SK-N-SH (cell line): ENCODE measurements around the gene ZFAND2A. TPM values are rescaled to one million over a fixed set of nuclear protein-coding genes. Genes with fewer than 3 reads are reported as not detected.

Experiments
- CTCF ChIA-PET: fragments of 300-600, 350-600 bp; formaldehyde crosslinking; extraction: SDS; loops from one replicate; lab custom pipeline; 2021; lab: Yijun Ruan, JAX
- POLR2A ChIA-PET: fragments of 350-600 bp; sonication (Branson Sonifier 250); formaldehyde crosslinking; extraction: SDS; loops from one replicate; lab custom pipeline; 2020; ENCODE audit warnings: antibody characterized with exemption, inconsistent platforms; lab: Yijun Ruan, JAX
- DNase-seq: peaks from one replicate; pipeline ENCODE4 v3.0.0; 2012
- H2AFZ ChIP-seq: fragments of 200-600 bp; sonication (generic); 2 replicates; pipeline ENCODE4 v1.8.1; 2016; ENCODE audit warnings: antibody characterized with exemption, mild to moderate bottlenecking, low read depth
- H3F3A ChIP-seq: fragments of 200-600 bp; sonication (generic); replicated peaks from 2 replicates; pipeline ENCODE3; 2016; ENCODE audit warnings: antibody characterized with exemption, mild to moderate bottlenecking; ENCODE audit not compliant: insufficient read depth
- H3K27ac ChIP-seq, 2 experiments: fragments of 200-500 bp in 1 of 2; fragments of 200-600 bp in 1 of 2; sonication (Bioruptor generic) in 1 of 2; sonication (generic), shearing (Covaris generic) in 1 of 2; 2 replicates each; pipeline versions ENCODE4 v1.5.1 to v1.6.1; 2014 to 2016; ENCODE audit warnings: low read depth in 2 of 2, inconsistent platforms in 1 of 2, low read length in 1 of 2, mild to moderate bottlenecking in 1 of 2, mixed read lengths in 1 of 2
- H3K27me3 ChIP-seq: fragments of 200-600 bp; sonication (generic), shearing (Covaris generic); 2 replicates; pipeline ENCODE4 v1.6.1; 2016; ENCODE audit warnings: mixed run types; ENCODE audit not compliant: insufficient read depth
- H3K36me3 ChIP-seq, 2 experiments: fragments of 200-500 bp in 1 of 2; fragments of 200-600 bp in 1 of 2; sonication (Bioruptor generic) in 1 of 2; sonication (generic) in 1 of 2; replicated peaks in 1 of 2; 2 replicates each; pipeline versions ENCODE3 to v1.5.1; 2014 to 2016; ENCODE audit warnings: low read length in 1 of 2, mild to moderate bottlenecking in 1 of 2; ENCODE audit not compliant: insufficient read depth in 2 of 2, control insufficient read depth in 1 of 2
- H3K4me1 ChIP-seq, 2 experiments: fragments of 200-500 bp in 1 of 2; fragments of 200-600 bp in 1 of 2; sonication (Bioruptor generic) in 1 of 2; sonication (generic), shearing (Covaris generic) in 1 of 2; 2 replicates each; pipeline versions ENCODE4 v1.5.1 to v1.6.1; 2014 to 2016; ENCODE audit warnings: low read depth in 1 of 2, low read length in 1 of 2, mixed run types in 1 of 2; ENCODE audit not compliant: insufficient read depth in 2 of 2, control insufficient read depth in 1 of 2
- H3K4me2 ChIP-seq: fragments of 200-600 bp; sonication (generic), shearing (Covaris generic); 2 replicates; pipeline ENCODE4 v1.6.1; 2017; ENCODE audit warnings: mixed run types
- H3K4me3 ChIP-seq, 2 experiments: fragments of 200-500 bp in 1 of 2; fragments of 200-600 bp in 1 of 2; sonication (Bioruptor generic) in 1 of 2; sonication (generic), shearing (Covaris generic) in 1 of 2; 2 replicates each; pipeline versions ENCODE4 v1.5.1 to v1.8.1; 2014 to 2016; ENCODE audit warnings: low read depth in 2 of 2, inconsistent platforms in 1 of 2, low read length in 1 of 2, mild to moderate bottlenecking in 1 of 2, mixed read lengths in 1 of 2, moderate library complexity in 1 of 2
- H3K79me2 ChIP-seq: fragments of 200-600 bp; sonication (generic); 2 replicates; pipeline ENCODE4 v1.8.1; 2017; ENCODE audit warnings: mild to moderate bottlenecking; ENCODE audit not compliant: insufficient read depth
- H3K9ac ChIP-seq: fragments of 200-600 bp; sonication (generic); 2 replicates; pipeline ENCODE4 v1.6.1; 2017; ENCODE audit warnings: mixed run types
- H3K9me2 ChIP-seq: fragments of 200-600 bp; sonication (generic); 2 replicates; pipeline ENCODE4 v1.6.1; 2017; ENCODE audit warnings: mixed run types
- H3K9me3 ChIP-seq: fragments of 200-600 bp; sonication (generic); 2 replicates; pipeline ENCODE4 v1.6.1; 2017; ENCODE audit warnings: mixed run types, mild to moderate bottlenecking, moderate library complexity
- H4K20me1 ChIP-seq: fragments of 200-600 bp; sonication (generic); 2 replicates; pipeline ENCODE4 v1.6.1; 2017; ENCODE audit warnings: mild to moderate bottlenecking, mixed run types; ENCODE audit not compliant: insufficient read depth
- ELF1 ChIP-seq: IDR thresholded peaks from 2 replicates; pipeline ENCODE4 v1.4.0; 2012
- FOXM1 ChIP-seq: IDR thresholded peaks from 2 replicates; pipeline ENCODE4 v1.4.0; 2012; ENCODE audit warnings: low read depth, mild to moderate bottlenecking
- GABPA ChIP-seq: IDR thresholded peaks from 2 replicates; pipeline ENCODE4 v1.4.0; 2012; ENCODE audit warnings: low read depth, mild to moderate bottlenecking
- MEF2A ChIP-seq: IDR thresholded peaks from 2 replicates; pipeline ENCODE4 v1.4.0; 2012; ENCODE audit warnings: low read depth, borderline replicate concordance
- MXI1 ChIP-seq: IDR thresholded peaks from 2 replicates; pipeline ENCODE4 v1.6.1; 2012; ENCODE audit warnings: mild to moderate bottlenecking, low read depth, low read length, improper control_type of control experiment
- NFIC ChIP-seq: IDR thresholded peaks from 2 replicates; pipeline ENCODE4 v1.4.0; 2012; ENCODE audit warnings: borderline replicate concordance
- NRF1 ChIP-seq: IDR thresholded peaks from 2 replicates; pipeline ENCODE4 v1.6.1; 2012; ENCODE audit warnings: low read depth, mild to moderate bottlenecking, low read length
- POLR2AphosphoS5 ChIP-seq: IDR thresholded peaks from 2 replicates; pipeline ENCODE4 v1.6.1; 2012; ENCODE audit warnings: low read depth, low read length
- RAD21 ChIP-seq: IDR thresholded peaks from 2 replicates; pipeline ENCODE4 v1.6.1; 2012; ENCODE audit warnings: mild to moderate bottlenecking, low read length
- RCOR1 ChIP-seq: fragments of 150-350 bp; IDR thresholded peaks from 2 replicates; pipeline ENCODE4 v1.6.1; 2017; ENCODE audit warnings: antibody characterized with exemption, low read length
- SIN3A ChIP-seq: IDR thresholded peaks from 2 replicates; pipeline ENCODE4 v1.6.1; 2012; ENCODE audit warnings: low read depth, mild to moderate bottlenecking, low read length, moderate library complexity, borderline replicate concordance
- SMC3 ChIP-seq: IDR thresholded peaks from 2 replicates; pipeline ENCODE4 v1.6.1; 2012; ENCODE audit warnings: low read depth, low read length, improper control_type of control experiment
- TAF1 ChIP-seq: IDR thresholded peaks from 2 replicates; pipeline ENCODE4 v1.6.1; 2012; ENCODE audit warnings: low read depth, mild to moderate bottlenecking, low read length, moderate library complexity, borderline replicate concordance
- TCF12 ChIP-seq: IDR thresholded peaks from 2 replicates; pipeline ENCODE4 v1.4.0; 2012
- TEAD4 ChIP-seq: IDR thresholded peaks from 2 replicates; pipeline ENCODE4 v1.4.0; 2012; ENCODE audit warnings: mild to moderate bottlenecking, borderline replicate concordance; ENCODE audit not compliant: insufficient read depth
- YY1 ChIP-seq: IDR thresholded peaks from 2 replicates; pipeline ENCODE4 v1.4.0; 2012; ENCODE audit warnings: low read depth, mild to moderate bottlenecking
- WGBS: methylation state at CpG from one replicate; pipeline ENCODE4 v1.1.6; 2017; ENCODE audit warnings: low lambda C conversion rate; 5-methylcytosine and 5-hydroxymethylcytosine counted together
- polyA plus RNA-seq, 3 experiments: library from polyadenylated mRNA; depleted of rRNA; stranded (reverse); fragments of >200 nt; gene quantifications; 2 replicates each; pipeline ENCODE4 v1.2.3, GENCODE V29; 2012
- TF ChIP-seq, protein P1 (sequence below): fragments of 150-350 bp; IDR thresholded peaks from 2 replicates; pipeline ENCODE4 v1.6.1; 2017; ENCODE audit warnings: antibody characterized with exemption, low read length, low read depth, borderline replicate concordance
- TF ChIP-seq, protein P2 (sequence below): fragments of 150-350 bp; IDR thresholded peaks from 2 replicates; pipeline ENCODE4 v1.6.1; 2016; ENCODE audit warnings: mild to moderate bottlenecking, low read depth, low read length
- TF ChIP-seq, protein P3 (sequence below): IDR thresholded peaks from 2 replicates; pipeline ENCODE4 v1.4.0; 2012; ENCODE audit warnings: low read depth, borderline replicate concordance
- TF ChIP-seq, protein P4 (sequence below): IDR thresholded peaks from 2 replicates; pipeline ENCODE4 v1.4.0; 2012; ENCODE audit warnings: low read depth
- TF ChIP-seq, protein P5 (sequence below): IDR thresholded peaks from 2 replicates; pipeline ENCODE4 v1.6.1; 2012; ENCODE audit warnings: mild to moderate bottlenecking, low read depth, low read length, moderate library complexity

ZFAND2A gene
- polyA plus RNA-seq, 1 of the 3 experiments (the other 2 are of a cell fraction), result 38.9 TPM

DNA sequence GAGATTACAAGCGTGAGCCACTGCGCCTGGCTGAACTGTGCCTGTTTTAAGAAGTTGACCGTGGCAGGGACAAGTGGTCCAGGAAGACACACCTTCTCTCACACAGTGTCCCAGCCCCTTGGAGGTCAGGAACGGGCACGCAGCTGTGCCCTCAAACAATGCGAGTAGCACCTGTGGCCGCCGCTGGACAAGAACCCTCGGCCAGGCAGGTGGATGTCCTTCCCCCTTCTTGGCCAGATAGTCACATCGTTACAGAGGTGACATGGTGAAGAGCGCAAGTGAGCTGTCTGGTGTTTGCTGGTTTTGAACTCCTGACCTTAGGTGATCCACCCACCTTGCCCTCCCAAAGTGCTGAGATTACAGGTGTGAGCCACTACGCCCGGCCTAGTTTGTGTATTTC is 8.8 kb downstream of the ZFAND2A start:
- WGBS, result 91% methylated on average over 9 of the region's 13 CpGs
- Histone ChIP-seq H3K9me2 (no peaks in the 10 kb centered on the region), H4K20me1 (no peaks in the 10 kb centered on the region), H3K9me3 (no peaks in the 10 kb centered on the region), H3K4me1 (no peaks in the 10 kb centered on the region), H3K79me2 (peaks cover 16% of the 10 kb centered on the region; the same call in 1 of the 2 replicates), H3K9ac (no peak overlapping the region), H2AFZ (no peak overlapping the region), H3K27me3 (no peaks in the 10 kb centered on the region), H3K4me2 (no peak overlapping the region), H3F3A (peaks cover 5% of the 10 kb centered on the region), H3K27ac (no peak overlapping the region), H3K4me3 (no peak overlapping the region), H3K36me3 (peaks cover 30 to 34% of the 10 kb centered on the region in 2 experiments)
- DNase-seq, result no peak
- CTCF ChIA-PET, result interaction anchor here (0.8 to 5.0 kb wide), 8 partner anchors 9 to 158 kb away, joined by 3 to 57 read pairs (median 4); partner anchors contain the start of gene GPER1
- POLR2A ChIA-PET, result interaction anchor here (0.6 kb wide), 1 partner anchor 9 kb away, joined by 3 read pairs; no protein-coding TSS in a partner anchor
- TF ChIP-seq TAF1, result no peak
- TF ChIP-seq, protein P1, sequence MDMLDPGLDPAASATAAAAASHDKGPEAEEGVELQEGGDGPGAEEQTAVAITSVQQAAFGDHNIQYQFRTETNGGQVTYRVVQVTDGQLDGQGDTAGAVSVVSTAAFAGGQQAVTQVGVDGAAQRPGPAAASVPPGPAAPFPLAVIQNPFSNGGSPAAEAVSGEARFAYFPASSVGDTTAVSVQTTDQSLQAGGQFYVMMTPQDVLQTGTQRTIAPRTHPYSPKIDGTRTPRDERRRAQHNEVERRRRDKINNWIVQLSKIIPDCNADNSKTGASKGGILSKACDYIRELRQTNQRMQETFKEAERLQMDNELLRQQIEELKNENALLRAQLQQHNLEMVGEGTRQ, result no peak
- TF ChIP-seq, protein P2, sequence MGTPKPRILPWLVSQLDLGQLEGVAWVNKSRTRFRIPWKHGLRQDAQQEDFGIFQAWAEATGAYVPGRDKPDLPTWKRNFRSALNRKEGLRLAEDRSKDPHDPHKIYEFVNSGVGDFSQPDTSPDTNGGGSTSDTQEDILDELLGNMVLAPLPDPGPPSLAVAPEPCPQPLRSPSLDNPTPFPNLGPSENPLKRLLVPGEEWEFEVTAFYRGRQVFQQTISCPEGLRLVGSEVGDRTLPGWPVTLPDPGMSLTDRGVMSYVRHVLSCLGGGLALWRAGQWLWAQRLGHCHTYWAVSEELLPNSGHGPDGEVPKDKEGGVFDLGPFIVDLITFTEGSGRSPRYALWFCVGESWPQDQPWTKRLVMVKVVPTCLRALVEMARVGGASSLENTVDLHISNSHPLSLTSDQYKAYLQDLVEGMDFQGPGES, result no peak
- TF ChIP-seq TCF12, result no peak
- no peak for TF ChIP-seq NRF1
- no peak for TF ChIP-seq GABPA
- TF ChIP-seq MXI1, result no peak
- no peak for TF ChIP-seq TEAD4
- no peak for TF ChIP-seq FOXM1
- no peak for TF ChIP-seq SIN3A
- TF ChIP-seq, protein P3, sequence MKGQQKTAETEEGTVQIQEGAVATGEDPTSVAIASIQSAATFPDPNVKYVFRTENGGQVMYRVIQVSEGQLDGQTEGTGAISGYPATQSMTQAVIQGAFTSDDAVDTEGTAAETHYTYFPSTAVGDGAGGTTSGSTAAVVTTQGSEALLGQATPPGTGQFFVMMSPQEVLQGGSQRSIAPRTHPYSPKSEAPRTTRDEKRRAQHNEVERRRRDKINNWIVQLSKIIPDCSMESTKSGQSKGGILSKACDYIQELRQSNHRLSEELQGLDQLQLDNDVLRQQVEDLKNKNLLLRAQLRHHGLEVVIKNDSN, result no peak

DNA sequence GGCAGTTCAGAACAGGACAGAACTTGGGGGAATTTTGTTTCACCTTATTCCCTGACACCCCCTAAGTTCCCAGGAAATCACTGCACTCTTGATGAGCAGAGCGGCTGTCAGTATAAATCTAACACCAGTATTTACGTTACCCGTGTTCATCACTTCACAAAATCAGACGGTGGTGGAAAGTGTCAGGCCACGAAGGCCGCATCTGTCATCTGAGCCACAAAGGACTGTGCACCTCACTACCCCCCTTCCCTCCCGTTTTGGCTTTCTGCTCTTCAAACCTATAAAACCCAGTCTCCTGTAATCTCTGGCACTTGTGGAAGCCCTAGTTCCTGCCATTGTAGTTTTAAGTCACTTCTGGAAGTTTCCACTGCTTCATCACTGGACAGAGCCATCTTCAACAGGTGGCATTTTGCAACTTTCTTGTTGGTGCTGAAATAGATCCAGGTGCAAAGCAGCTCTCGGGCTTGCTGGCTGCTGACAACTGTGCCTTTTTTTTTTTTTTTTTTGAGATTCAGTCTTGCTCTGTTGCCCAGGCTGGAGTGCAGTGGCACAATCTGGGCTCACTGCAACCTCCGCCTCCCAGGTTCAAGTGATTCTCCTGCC is 9.5 kb downstream of the ZFAND2A start:
- Histone ChIP-seq H3K4me2 (no peak overlapping the region), H3K27me3 (no peaks in the 10 kb centered on the region), H3K4me3 (no peak overlapping the region), H3K79me2 (peaks cover 12% of the 10 kb centered on the region; the same call in 1 of the 2 replicates), H3K36me3 (peaks cover 28 to 30% of the 10 kb centered on the region in 2 experiments), H3F3A (peaks cover 5% of the 10 kb centered on the region), H3K4me1 (no peaks in the 10 kb centered on the region), H3K27ac (no peak overlapping the region), H3K9me2 (no peaks in the 10 kb centered on the region), H2AFZ (no peak overlapping the region), H3K9me3 (no peaks in the 10 kb centered on the region), H3K9ac (no peak overlapping the region), H4K20me1 (no peaks in the 10 kb centered on the region)
- DNase-seq, result no peak
- POLR2A ChIA-PET, result interaction anchor here (0.6 kb wide), 1 partner anchor 85 kb away, joined by 4 read pairs; no protein-coding TSS in a partner anchor
- 89% methylated on average over 9 of the region's 9 CpGs for WGBS
- CTCF ChIA-PET, result interaction anchor here (0.9 to 5.0 kb wide), 5 partner anchors 8 to 242 kb away, joined by 3 to 57 read pairs (median 3); no protein-coding TSS in a partner anchor
- TF ChIP-seq, protein P3, result no peak
- no peak for TF ChIP-seq TAF1
- TF ChIP-seq RCOR1, result no peak
- TF ChIP-seq RAD21, result no peak
- TF ChIP-seq, protein P4, sequence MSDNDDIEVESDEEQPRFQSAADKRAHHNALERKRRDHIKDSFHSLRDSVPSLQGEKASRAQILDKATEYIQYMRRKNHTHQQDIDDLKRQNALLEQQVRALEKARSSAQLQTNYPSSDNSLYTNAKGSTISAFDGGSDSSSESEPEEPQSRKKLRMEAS, result no peak
- TF ChIP-seq SMC3, result no peak
- TF ChIP-seq MXI1, result no peak
- TF ChIP-seq ELF1, result no peak
- TF ChIP-seq TCF12, result no peak
- no peak for TF ChIP-seq MEF2A
- TF ChIP-seq NFIC, result no peak
- TF ChIP-seq YY1, result no peak
- TF ChIP-seq POLR2AphosphoS5, result no peak
- TF ChIP-seq, protein P5, sequence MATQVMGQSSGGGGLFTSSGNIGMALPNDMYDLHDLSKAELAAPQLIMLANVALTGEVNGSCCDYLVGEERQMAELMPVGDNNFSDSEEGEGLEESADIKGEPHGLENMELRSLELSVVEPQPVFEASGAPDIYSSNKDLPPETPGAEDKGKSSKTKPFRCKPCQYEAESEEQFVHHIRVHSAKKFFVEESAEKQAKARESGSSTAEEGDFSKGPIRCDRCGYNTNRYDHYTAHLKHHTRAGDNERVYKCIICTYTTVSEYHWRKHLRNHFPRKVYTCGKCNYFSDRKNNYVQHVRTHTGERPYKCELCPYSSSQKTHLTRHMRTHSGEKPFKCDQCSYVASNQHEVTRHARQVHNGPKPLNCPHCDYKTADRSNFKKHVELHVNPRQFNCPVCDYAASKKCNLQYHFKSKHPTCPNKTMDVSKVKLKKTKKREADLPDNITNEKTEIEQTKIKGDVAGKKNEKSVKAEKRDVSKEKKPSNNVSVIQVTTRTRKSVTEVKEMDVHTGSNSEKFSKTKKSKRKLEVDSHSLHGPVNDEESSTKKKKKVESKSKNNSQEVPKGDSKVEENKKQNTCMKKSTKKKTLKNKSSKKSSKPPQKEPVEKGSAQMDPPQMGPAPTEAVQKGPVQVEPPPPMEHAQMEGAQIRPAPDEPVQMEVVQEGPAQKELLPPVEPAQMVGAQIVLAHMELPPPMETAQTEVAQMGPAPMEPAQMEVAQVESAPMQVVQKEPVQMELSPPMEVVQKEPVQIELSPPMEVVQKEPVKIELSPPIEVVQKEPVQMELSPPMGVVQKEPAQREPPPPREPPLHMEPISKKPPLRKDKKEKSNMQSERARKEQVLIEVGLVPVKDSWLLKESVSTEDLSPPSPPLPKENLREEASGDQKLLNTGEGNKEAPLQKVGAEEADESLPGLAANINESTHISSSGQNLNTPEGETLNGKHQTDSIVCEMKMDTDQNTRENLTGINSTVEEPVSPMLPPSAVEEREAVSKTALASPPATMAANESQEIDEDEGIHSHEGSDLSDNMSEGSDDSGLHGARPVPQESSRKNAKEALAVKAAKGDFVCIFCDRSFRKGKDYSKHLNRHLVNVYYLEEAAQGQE, result no peak
